AG04450 (cell line): ENCODE data around the gene FLT3LG. TPM values are rescaled to one million over a fixed set of nuclear protein-coding genes. Genes with fewer than 3 reads are reported as not detected.

Experiments
- CTCF ChIA-PET: fragments of 300-600, 350-600 bp; formaldehyde crosslinking; extraction: SDS; loops from one replicate; lab custom pipeline; 2022; ENCODE audit warnings: antibody characterized with exemption, inconsistent platforms; lab: Charles Lee
- POLR2A ChIA-PET: fragments of 350-600 bp; formaldehyde crosslinking; extraction: SDS; loops from one replicate; lab custom pipeline; 2021; ENCODE audit warnings: antibody characterized with exemption, inconsistent platforms; lab: Yijun Ruan, JAX
- DNase-seq: peaks from one replicate; pipeline ENCODE4 v3.0.0-alpha.2; 2011; ENCODE audit warnings: low read depth, low spot score
- H3K27ac ChIP-seq: one replicate; pipeline ENCODE4 v1.5.1; 2012; ENCODE audit warnings: low read depth, low read length, control low read depth
- H3K27me3 ChIP-seq: one replicate; pipeline ENCODE4 v1.6.0; 2012; ENCODE audit warnings: low read length; ENCODE audit not compliant: control insufficient read depth, insufficient read depth
- H3K4me3 ChIP-seq: 2 replicates; pipeline ENCODE4 v1.5.1; 2011; ENCODE audit warnings: mild to moderate bottlenecking, low read depth, low read length, control low read depth
- H3K9me3 ChIP-seq: 2 replicates; pipeline ENCODE4 v1.5.1; 2012; ENCODE audit warnings: low read length; ENCODE audit not compliant: control insufficient read depth, insufficient read depth
- polyA plus RNA-seq: library from polyadenylated mRNA; depleted of rRNA; stranded (reverse); fragments of >200 nt; gene quantifications from 2 replicates; pipeline ENCODE4 v1.2.3, GENCODE V29; 2011; rRNA removed
- small RNA-seq: library from RNA; depleted of rRNA; stranded (forward); fragments of <200 nt; gene quantifications from one replicate; pipeline ENCODE3, GENCODE V24; 2012; ENCODE audit warnings: low read depth; ENCODE audit not compliant: insufficient read length
- TF ChIP-seq, protein P1 (sequence below): IDR thresholded peaks from 2 replicates; pipeline ENCODE4 v1.5.1; 2011; ENCODE audit warnings: low read depth, low read length, control low read depth, inconsistent platforms

The FLT3LG gene
- polyA plus RNA-seq, 1 experiment, result 3.7 TPM

DNA sequence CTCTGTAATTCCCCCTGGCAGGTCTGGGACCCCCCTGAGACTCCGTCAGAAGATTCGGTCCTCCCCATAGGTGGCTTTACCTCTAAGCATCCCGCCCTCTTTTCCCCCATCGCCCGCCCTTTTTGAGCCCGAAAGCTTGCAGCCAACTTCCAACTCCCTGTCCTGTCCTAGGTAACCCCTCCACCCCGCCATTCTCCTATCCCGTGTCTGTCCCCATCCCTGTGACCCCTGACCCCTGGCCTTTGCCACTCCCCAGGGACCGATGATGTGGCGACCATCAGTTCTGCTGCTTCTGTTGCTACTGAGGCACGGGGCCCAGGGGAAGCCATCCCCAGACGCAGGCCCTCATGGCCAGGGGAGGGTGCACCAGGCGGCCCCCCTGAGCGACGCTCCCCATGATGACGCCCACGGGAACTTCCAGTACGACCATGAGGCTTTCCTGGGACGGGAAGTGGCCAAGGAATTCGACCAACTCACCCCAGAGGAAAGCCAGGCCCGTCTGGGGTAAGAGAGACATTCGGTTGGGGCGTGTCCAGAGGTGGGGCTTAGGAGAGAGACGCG is 54.3 kb downstream of the FLT3LG start:
- TF ChIP-seq, protein P1, sequence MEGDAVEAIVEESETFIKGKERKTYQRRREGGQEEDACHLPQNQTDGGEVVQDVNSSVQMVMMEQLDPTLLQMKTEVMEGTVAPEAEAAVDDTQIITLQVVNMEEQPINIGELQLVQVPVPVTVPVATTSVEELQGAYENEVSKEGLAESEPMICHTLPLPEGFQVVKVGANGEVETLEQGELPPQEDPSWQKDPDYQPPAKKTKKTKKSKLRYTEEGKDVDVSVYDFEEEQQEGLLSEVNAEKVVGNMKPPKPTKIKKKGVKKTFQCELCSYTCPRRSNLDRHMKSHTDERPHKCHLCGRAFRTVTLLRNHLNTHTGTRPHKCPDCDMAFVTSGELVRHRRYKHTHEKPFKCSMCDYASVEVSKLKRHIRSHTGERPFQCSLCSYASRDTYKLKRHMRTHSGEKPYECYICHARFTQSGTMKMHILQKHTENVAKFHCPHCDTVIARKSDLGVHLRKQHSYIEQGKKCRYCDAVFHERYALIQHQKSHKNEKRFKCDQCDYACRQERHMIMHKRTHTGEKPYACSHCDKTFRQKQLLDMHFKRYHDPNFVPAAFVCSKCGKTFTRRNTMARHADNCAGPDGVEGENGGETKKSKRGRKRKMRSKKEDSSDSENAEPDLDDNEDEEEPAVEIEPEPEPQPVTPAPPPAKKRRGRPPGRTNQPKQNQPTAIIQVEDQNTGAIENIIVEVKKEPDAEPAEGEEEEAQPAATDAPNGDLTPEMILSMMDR, result no peak
- Histone ChIP-seq H3K27ac (peak overlapping the region; percentile 87), H3K27me3 (no peaks in the 10 kb centered on the region), H3K9me3 (peaks cover 4% of the 10 kb centered on the region; the same call in 1 of the 2 replicates), H3K4me3 (peak overlapping the region; percentile 79)
- POLR2A ChIA-PET, result interaction anchor here (0.7 to 1.4 kb wide), 7 partner anchors 10 to 112 kb away, joined by 3 to 18 read pairs (median 4); partner anchors contain the start of genes NOSIP, RPS11 and RRAS
- CTCF ChIA-PET, result interaction anchor here (1.2 to 1.3 kb wide), 2 partner anchors 19 to 25 kb away, joined by 3 to 10 read pairs; no protein-coding TSS in a partner anchor
- DNase-seq, result no peak

DNA sequence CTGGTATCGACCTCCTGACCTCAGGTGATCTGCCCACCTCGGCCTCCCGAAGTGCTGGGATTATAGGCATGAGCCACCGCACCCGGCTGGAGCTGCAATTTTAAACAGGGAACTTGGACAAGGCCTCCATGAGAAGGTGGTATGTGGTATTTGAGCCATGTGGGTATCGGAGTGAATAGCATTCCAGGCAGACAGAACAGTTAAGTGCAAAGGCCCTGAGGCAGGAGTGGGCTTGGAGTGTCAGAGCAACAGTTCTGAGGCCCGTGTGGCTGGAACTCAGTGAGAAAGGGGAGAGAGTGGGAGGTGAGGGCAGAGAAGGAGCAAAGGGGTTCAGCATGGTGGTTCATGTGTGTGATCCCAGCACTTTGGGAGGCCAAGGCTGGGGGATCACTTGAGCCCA is 56.7 kb downstream of the FLT3LG start:
- ChIA-PET CTCF (interaction anchor here (3.2 kb wide), 1 partner anchor 16 kb away, joined by 12 read pairs; no protein-coding TSS in a partner anchor), POLR2A (no interaction called here)
- DNase-seq, result no peak
- H3K27me3 ChIP-seq, result no peaks in the 10 kb centered on the region
- no peak overlapping the region for H3K4me3 ChIP-seq
- no peak overlapping the region for H3K27ac ChIP-seq
- TF ChIP-seq, protein P1, result no peak
- H3K9me3 ChIP-seq, result no peaks in the 10 kb centered on the region; the same call in 1 of the 2 replicates

DNA sequence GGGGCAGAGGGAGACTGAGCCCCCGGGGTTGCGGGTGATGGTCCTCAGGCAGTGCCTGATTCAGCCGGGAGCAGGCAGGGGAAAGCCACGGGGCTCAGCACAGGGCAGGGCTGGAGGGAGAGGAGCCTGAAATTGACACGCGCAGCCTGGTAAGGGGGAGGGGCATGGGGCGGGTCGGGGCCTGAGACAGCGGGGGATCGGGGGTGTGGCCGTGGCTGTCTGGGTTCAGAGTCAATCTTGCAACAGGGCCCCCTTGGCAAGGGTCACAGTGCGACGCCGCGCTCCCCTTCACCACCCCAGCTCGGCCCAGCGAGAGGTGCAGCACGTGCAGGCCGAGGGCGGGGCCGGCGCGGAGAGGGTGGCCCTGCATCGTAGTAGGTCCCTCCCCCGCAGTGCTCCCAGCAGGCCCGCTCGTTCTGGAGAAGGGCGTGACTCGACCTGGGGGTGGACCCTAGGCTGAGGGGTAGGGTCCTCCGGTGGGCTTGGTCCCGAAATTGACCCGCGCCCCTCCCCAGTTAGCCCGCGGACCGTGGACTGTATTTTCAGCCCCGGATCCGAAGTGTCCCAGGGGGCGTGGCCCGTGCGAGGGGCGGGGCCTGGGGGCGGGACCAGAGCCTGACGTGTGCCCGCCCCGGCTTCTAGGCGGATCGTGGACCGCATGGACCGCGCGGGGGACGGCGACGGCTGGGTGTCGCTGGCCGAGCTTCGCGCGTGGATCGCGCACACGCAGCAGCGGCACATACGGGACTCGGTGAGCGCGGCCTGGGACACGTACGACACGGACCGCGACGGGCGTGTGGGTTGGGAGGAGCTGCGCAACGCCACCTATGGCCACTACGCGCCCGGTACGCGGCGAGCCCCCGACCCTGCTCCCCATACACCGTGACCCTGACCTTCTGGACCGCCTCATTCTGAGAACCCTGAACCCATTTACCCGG is 59.8 kb downstream of the FLT3LG start:
- no peaks in the 10 kb centered on the region; the same call in 1 of the 2 replicates for H3K9me3 ChIP-seq
- H3K27me3 ChIP-seq, result no peaks in the 10 kb centered on the region
- H3K27ac ChIP-seq, result no peak overlapping the region
- ChIA-PET POLR2A (interaction anchor here (0.5 to 0.8 kb wide), 2 partner anchors 20 to 38 kb away, joined by 3 to 4 read pairs; no protein-coding TSS in a partner anchor), CTCF (interaction anchor here (0.5 to 0.7 kb wide), 2 partner anchors 13 to 42 kb away, joined by 3 read pairs; no protein-coding TSS in a partner anchor)
- no peak for DNase-seq
- TF ChIP-seq, protein P1, result peak; percentile 25
- peak overlapping the region; percentile 67 for H3K4me3 ChIP-seq

DNA sequence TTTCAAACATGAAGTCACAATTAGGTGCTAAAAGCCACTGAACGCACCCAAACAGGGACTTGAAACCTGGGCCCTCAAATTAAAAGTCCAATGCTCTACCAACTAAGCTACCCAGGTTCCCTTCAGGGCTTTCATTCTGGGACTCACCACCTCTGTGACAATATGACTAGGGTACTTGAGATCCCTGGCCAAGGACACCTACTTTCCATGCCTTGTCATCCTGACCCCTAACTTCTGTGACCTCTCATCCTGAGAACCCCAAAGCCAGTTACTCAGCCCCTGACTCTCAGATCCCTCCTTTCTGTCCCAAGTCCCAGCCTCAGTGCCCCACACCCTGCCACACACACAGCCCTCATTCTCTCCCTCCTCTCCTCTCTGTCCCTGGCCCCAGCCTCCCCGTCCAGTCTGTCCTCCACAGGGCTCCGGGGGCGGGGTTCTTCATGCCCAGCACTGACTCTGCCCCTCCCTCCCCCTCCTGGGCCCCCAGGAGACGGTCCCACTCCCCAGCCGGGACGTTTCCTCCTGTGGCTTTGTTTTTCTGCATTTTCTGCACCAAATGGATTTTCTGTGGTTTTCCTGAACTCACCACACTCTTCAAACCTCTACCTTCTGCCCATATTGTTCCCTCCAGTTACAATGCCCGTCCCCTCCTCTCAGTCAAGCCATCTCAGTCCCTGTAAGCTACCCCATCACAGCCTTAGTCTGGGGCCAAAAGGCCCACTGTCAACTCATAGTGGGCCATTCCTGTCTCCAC is 60.8 kb downstream of the FLT3LG start:
- Histone ChIP-seq H3K27me3 (no peaks in the 10 kb centered on the region), H3K27ac (no peak overlapping the region), H3K4me3 (no peak overlapping the region), H3K9me3 (no peaks in the 10 kb centered on the region; the same call in 1 of the 2 replicates)
- TF ChIP-seq, protein P1, result no peak
- no peak for DNase-seq
- CTCF ChIA-PET, result interaction anchor here (0.7 to 4.8 kb wide), 2 partner anchors 12 to 36 kb away, joined by 3 to 31 read pairs; no protein-coding TSS in a partner anchor
- POLR2A ChIA-PET, result interaction anchor here (0.7 to 1.2 kb wide), 3 partner anchors 11 to 39 kb away, joined by 3 to 5 read pairs (median 3); no protein-coding TSS in a partner anchor

Small RNAs within 50 kb of the gene (small RNA-seq; reads per million reads assigned to genes)
- gene COX6CP7, result not detected
- gene MIR150, result 0.81 reads per million
- not detected for gene SNORD32A
- not detected for gene SNORD33
- not detected for gene SNORD34
- not detected for gene SNORD35A
- not detected for gene SNORD35B

Other genes starting within 250 kb of the FLT3LG start
- 1.5 and 1.6 TPM in 2 replicates for gene SLC6A16, start 149.0 kb upstream of the FLT3LG start, polyA plus RNA-seq
- not detected in 2 replicates for gene CD37, start 138.8 kb upstream of the FLT3LG start, polyA plus RNA-seq
- gene TEAD2, start 111.8 kb upstream of the FLT3LG start, polyA plus RNA-seq, result 32.8 and 41.7 TPM in 2 replicates
- gene DKKL1, start 110.3 kb upstream of the FLT3LG start, polyA plus RNA-seq, result 0.14 TPM in 1 of 2 replicates, not detected in the other
- gene KASH5, start 86.0 kb upstream of the FLT3LG start, polyA plus RNA-seq, result not detected in 2 replicates
- not detected in 2 replicates for gene PTH2, start 50.8 kb upstream of the FLT3LG start, polyA plus RNA-seq
- not detected in 2 replicates for gene GFY, start 48.8 kb upstream of the FLT3LG start, polyA plus RNA-seq
- 0.02 and 0.04 TPM in 2 replicates for gene SLC17A7, start 32.7 kb upstream of the FLT3LG start, polyA plus RNA-seq
- gene PIH1D1, start 22.4 kb upstream of the FLT3LG start, polyA plus RNA-seq, result 60.3 and 62.5 TPM in 2 replicates
- gene ALDH16A1, start 21.0 kb upstream of the FLT3LG start, polyA plus RNA-seq, result 4.1 and 4.3 TPM in 2 replicates
- 3,816 and 4,938 TPM in 2 replicates for gene RPL13A, start 13.4 kb downstream of the FLT3LG start, polyA plus RNA-seq
- 1,562 and 2,122 TPM in 2 replicates for gene RPS11, start 22.2 kb downstream of the FLT3LG start, polyA plus RNA-seq
- gene FCGRT, start 38.4 kb downstream of the FLT3LG start, polyA plus RNA-seq, result 46.1 and 68.1 TPM in 2 replicates
- 14.7 and 29.4 TPM in 2 replicates for gene RCN3, start 53.8 kb downstream of the FLT3LG start, polyA plus RNA-seq
- gene NOSIP, start 106.3 kb downstream of the FLT3LG start, polyA plus RNA-seq, result 43.9 and 77.5 TPM in 2 replicates
- gene PRRG2, start 107.1 kb downstream of the FLT3LG start, polyA plus RNA-seq, result 0.31 and 0.35 TPM in 2 replicates
- 0.36 and 0.66 TPM in 2 replicates for gene PRR12, start 117.0 kb downstream of the FLT3LG start, polyA plus RNA-seq
- gene RRAS, start 165.9 kb downstream of the FLT3LG start, polyA plus RNA-seq, result 64.2 and 93.3 TPM in 2 replicates
- 2.5 and 3.5 TPM in 2 replicates for gene SCAF1, start 168.0 kb downstream of the FLT3LG start, polyA plus RNA-seq
- gene IRF3, start 191.6 kb downstream of the FLT3LG start, polyA plus RNA-seq, result 33.5 and 54.9 TPM in 2 replicates
- 8.8 and 10.9 TPM in 2 replicates for gene BCL2L12, start 191.7 kb downstream of the FLT3LG start, polyA plus RNA-seq
- gene PRMT1, start 203.1 kb downstream of the FLT3LG start, polyA plus RNA-seq, result 287 and 305 TPM in 2 replicates
- 0.19 and 0.33 TPM in 2 replicates for gene ADM5, start 215.4 kb downstream of the FLT3LG start, polyA plus RNA-seq
- gene CPT1C, start 216.9 kb downstream of the FLT3LG start, polyA plus RNA-seq, result 20.3 and 24.2 TPM in 2 replicates